ENCODE results near the gene RAP2B. TPM values are rescaled to one million over a fixed set of nuclear protein-coding genes. Genes with fewer than 3 reads are reported as not detected.
A peak's percentile ranks its signal among the peaks of the same experiment; 100 is the strongest.

RAP2B gene
- total and polyA plus RNA-seq, 7 experiments from 2014 or later = 10.6 to 30.3 (median 24.3) TPM

GRCh38 chr3:153129866-153130265, 32.2 kb upstream of the RAP2B start:
- Histone ChIP-seq H3K9me3 (ENCODE audit: control insufficient read depth in 2 of 3, low read length in 3 of 3) (no peaks in the 10 kb centered on the region), H3K4me3 (ENCODE audit: low read length) (no peak overlapping the region), H3K36me3 (ENCODE audit: control insufficient read depth in 2 of 3, insufficient read depth in 3 of 3, low read length in 3 of 3) (no peaks in the 10 kb centered on the region), H3K27me3 (ENCODE audit: control insufficient read depth in 2 of 2, insufficient read depth in 2 of 2, low read length in 2 of 2) (no peaks in the 10 kb centered on the region), H3K4me1 (ENCODE audit: control insufficient read depth in 2 of 2, insufficient read depth in 2 of 2, low read length in 2 of 2) (no peaks in the 10 kb centered on the region), H3K27ac (ENCODE audit: low read depth, low read length) (no peak overlapping the region)
- ChIA-PET CTCF (no interaction called here), POLR2A (no interaction called here)
- ATAC-seq (no peak), DNase-seq (no peak)
- intact Hi-C loops (cut with micrococcal nuclease) = no loop called here
- peaks cover 0 to 6% (median 0%) of the 10 kb centered on the region in 5 donors for H3K27me3 Mint-ChIP-seq
- H3K27ac Mint-ChIP-seq = no peak overlapping the region
- peaks cover 0 to 6% (median 5%) of the 10 kb centered on the region in 7 donors for H3K4me1 Mint-ChIP-seq
- H3K36me3 Mint-ChIP-seq = no peaks in the 10 kb centered on the region
- no peak overlapping the region for H3K4me3 Mint-ChIP-seq
- H3K9me3 Mint-ChIP-seq = peaks cover 0 to 8% (median 0%) of the 10 kb centered on the region in 11 donors

DNA sequence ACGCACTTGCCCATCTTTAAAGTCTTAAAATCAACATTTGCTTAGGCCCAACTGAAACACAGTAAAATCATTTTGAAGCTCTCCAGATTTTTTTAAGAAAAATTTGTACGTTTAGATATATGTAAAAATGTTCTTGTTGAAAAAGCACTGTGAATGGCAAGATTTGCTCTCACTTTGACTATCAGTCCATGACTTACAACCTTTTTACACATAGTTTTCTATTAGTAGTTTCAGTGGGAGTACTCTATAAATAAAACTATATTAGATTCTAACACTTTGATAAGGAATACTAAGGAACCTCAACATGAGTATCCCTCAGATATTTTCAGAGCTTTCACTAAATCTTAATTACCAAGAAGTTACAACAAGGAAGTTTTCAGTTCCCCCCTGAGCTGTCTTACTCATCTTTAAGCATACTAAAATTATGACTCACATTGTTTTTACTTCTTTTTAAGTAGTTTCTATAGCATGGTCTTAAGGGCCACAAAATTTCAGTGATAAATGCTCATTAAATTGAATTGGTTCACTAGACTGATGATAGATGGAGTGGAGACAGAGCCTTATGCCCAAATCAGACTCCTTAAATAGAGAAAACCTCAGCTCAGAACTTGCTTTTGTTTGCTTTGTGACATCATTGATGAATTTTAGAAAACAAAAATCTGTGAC, 31.6 kb upstream of the RAP2B start:
- peaks cover 0 to 3% (median 0%) of the 10 kb centered on the region in 11 donors for H3K9me3 Mint-ChIP-seq
- H3K4me3 ChIP-seq (ENCODE audit: low read length) = no peak overlapping the region
- H3K36me3 ChIP-seq (ENCODE audit: control insufficient read depth in 2 of 3, insufficient read depth in 3 of 3, low read length in 3 of 3) = no peaks in the 10 kb centered on the region
- peaks cover 0 to 8% (median 0%) of the 10 kb centered on the region in 5 donors for H3K27me3 Mint-ChIP-seq
- no peaks in the 10 kb centered on the region for H3K4me1 ChIP-seq (ENCODE audit: control insufficient read depth in 2 of 2, insufficient read depth in 2 of 2, low read length in 2 of 2)
- ChIA-PET CTCF (no interaction called here), POLR2A (interaction anchor here (1.1 kb wide), 1 partner anchor 20 kb away, joined by 3 read pairs; no protein-coding TSS in a partner anchor)
- H3K9me3 ChIP-seq (ENCODE audit: control insufficient read depth in 2 of 3, low read length in 3 of 3) = no peaks in the 10 kb centered on the region
- ATAC-seq (peak; percentile 67), DNase-seq (no peak)
- H3K27ac Mint-ChIP-seq = no peak overlapping the region
- no peak overlapping the region for H3K27ac ChIP-seq (ENCODE audit: low read depth, low read length)
- intact Hi-C loops (cut with micrococcal nuclease) = no loop called here
- no peak overlapping the region for H3K4me3 Mint-ChIP-seq
- H3K27me3 ChIP-seq (ENCODE audit: control insufficient read depth in 2 of 2, insufficient read depth in 2 of 2, low read length in 2 of 2) = no peaks in the 10 kb centered on the region
- peaks cover 0 to 7% (median 5%) of the 10 kb centered on the region in 7 donors for H3K4me1 Mint-ChIP-seq
- no peaks in the 10 kb centered on the region for H3K36me3 Mint-ChIP-seq

- Histone ChIP-seq H3K9me3 (ENCODE audit: control insufficient read depth in 2 of 3, low read length in 3 of 3) (no peaks in the 10 kb centered on the region), H3K36me3 (ENCODE audit: control insufficient read depth in 2 of 3, insufficient read depth in 3 of 3, low read length in 3 of 3) (no peaks in the 10 kb centered on the region), H3K4me3 (ENCODE audit: low read length) (no peak overlapping the region), H3K27ac (ENCODE audit: low read depth, low read length) (no peak overlapping the region), H3K4me1 (ENCODE audit: control insufficient read depth in 2 of 2, insufficient read depth in 2 of 2, low read length in 2 of 2) (peaks cover 0 to 3% of the 10 kb centered on the region in 2 donors), H3K27me3 (ENCODE audit: control insufficient read depth in 2 of 2, insufficient read depth in 2 of 2, low read length in 2 of 2) (no peaks in the 10 kb centered on the region)
- H3K27me3 Mint-ChIP-seq = peaks cover 0 to 9% (median 4%) of the 10 kb centered on the region in 5 donors
- intact Hi-C loops (cut with micrococcal nuclease) = loop anchor here in 1 of 2 donors (1.0 kb wide), 1 partner anchor 24 kb away; no protein-coding TSS in a partner anchor
- POLR2A ChIA-PET = no interaction called here
- H3K36me3 Mint-ChIP-seq = peaks cover 0 to 2% (median 0%) of the 10 kb centered on the region in 5 donors
- no peak overlapping the region for H3K27ac Mint-ChIP-seq
- DNase-seq = no peak
- ATAC-seq = no peak
- CTCF ChIA-PET = no interaction called here
- no peaks in the 10 kb centered on the region for H3K9me3 Mint-ChIP-seq
- peaks cover 0 to 23% (median 0%) of the 10 kb centered on the region in 7 donors for H3K4me1 Mint-ChIP-seq
- H3K4me3 Mint-ChIP-seq = no peak overlapping the region
These were observed 24.4 kb upstream of the RAP2B start for GRCh38 chr3:153137626-153138025.

- Histone ChIP-seq H3K4me1 (ENCODE audit: control insufficient read depth in 2 of 2, insufficient read depth in 2 of 2, low read length in 2 of 2) (peaks cover 0 to 3% of the 10 kb centered on the region in 2 donors), H3K36me3 (ENCODE audit: control insufficient read depth in 2 of 3, insufficient read depth in 3 of 3, low read length in 3 of 3) (no peaks in the 10 kb centered on the region), H3K27me3 (ENCODE audit: control insufficient read depth in 2 of 2, insufficient read depth in 2 of 2, low read length in 2 of 2) (no peaks in the 10 kb centered on the region), H3K9me3 (ENCODE audit: control insufficient read depth in 2 of 3, low read length in 3 of 3) (no peaks in the 10 kb centered on the region), H3K4me3 (ENCODE audit: low read length) (no peak overlapping the region), H3K27ac (ENCODE audit: low read depth, low read length) (no peak overlapping the region)
- H3K27me3 Mint-ChIP-seq = peaks cover 0 to 9% (median 4%) of the 10 kb centered on the region in 5 donors
- intact Hi-C loops (cut with micrococcal nuclease) = loop anchor here in 1 of 2 donors (1.0 kb wide), 1 partner anchor 23 kb away; no protein-coding TSS in a partner anchor
- ChIA-PET CTCF (no interaction called here), POLR2A (no interaction called here)
- H3K4me3 Mint-ChIP-seq = peak overlapping the region in 1 of 10 donors; percentile 23
- DNase-seq = peak in 1 of 9 donors; percentile 64
- peaks cover 0 to 23% (median 0%) of the 10 kb centered on the region in 7 donors for H3K4me1 Mint-ChIP-seq
- peaks cover 0 to 2% (median 0%) of the 10 kb centered on the region in 5 donors for H3K36me3 Mint-ChIP-seq
- ATAC-seq = peak; percentile 68
- no peaks in the 10 kb centered on the region for H3K9me3 Mint-ChIP-seq
- H3K27ac Mint-ChIP-seq = peak overlapping the region in 1 of 9 donors; percentile 76
These were observed 23.5 kb upstream of the RAP2B start for GRCh38 chr3:153138276-153139210.

DNA sequence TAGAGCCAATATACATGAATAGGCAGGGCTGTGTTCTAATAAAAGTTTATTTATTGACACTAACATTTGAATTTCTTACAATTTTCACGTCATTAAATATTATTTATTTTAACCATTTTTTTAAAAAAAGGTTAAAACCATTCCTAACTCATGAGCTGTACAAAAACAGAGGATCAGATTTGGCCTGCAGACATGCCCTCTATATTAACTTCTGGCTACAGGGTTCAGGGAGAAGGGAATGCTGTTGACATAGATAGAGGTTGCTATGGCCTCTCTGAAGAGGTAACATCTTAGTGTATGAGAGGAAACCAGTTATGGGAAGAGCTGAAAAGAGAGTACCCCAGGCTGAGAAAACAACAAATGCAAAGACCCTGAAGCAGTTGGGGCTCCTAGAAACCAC, 19.1 kb upstream of the RAP2B start:
- ATAC-seq (no peak), DNase-seq (no peak)
- Histone ChIP-seq H3K9me3 (ENCODE audit: control insufficient read depth in 2 of 3, low read length in 3 of 3) (no peaks in the 10 kb centered on the region), H3K36me3 (ENCODE audit: control insufficient read depth in 2 of 3, insufficient read depth in 3 of 3, low read length in 3 of 3) (no peaks in the 10 kb centered on the region), H3K27ac (ENCODE audit: low read depth, low read length) (no peak overlapping the region), H3K4me3 (ENCODE audit: low read length) (no peak overlapping the region), H3K4me1 (ENCODE audit: control insufficient read depth in 2 of 2, insufficient read depth in 2 of 2, low read length in 2 of 2) (peaks cover 0 to 3% of the 10 kb centered on the region in 2 donors), H3K27me3 (ENCODE audit: control insufficient read depth in 2 of 2, insufficient read depth in 2 of 2, low read length in 2 of 2) (no peaks in the 10 kb centered on the region)
- no peak overlapping the region for H3K27ac Mint-ChIP-seq
- H3K4me1 Mint-ChIP-seq = peaks cover 0 to 30% (median 4%) of the 10 kb centered on the region in 7 donors
- no peak overlapping the region for H3K4me3 Mint-ChIP-seq
- intact Hi-C loops (cut with micrococcal nuclease) = no loop called here
- ChIA-PET CTCF (no interaction called here), POLR2A (no interaction called here)
- peaks cover 0 to 5% (median 0%) of the 10 kb centered on the region in 5 donors for H3K27me3 Mint-ChIP-seq
- H3K9me3 Mint-ChIP-seq = peaks cover 0 to 2% (median 0%) of the 10 kb centered on the region in 11 donors
- peaks cover 0 to 2% (median 0%) of the 10 kb centered on the region in 5 donors for H3K36me3 Mint-ChIP-seq

DNA sequence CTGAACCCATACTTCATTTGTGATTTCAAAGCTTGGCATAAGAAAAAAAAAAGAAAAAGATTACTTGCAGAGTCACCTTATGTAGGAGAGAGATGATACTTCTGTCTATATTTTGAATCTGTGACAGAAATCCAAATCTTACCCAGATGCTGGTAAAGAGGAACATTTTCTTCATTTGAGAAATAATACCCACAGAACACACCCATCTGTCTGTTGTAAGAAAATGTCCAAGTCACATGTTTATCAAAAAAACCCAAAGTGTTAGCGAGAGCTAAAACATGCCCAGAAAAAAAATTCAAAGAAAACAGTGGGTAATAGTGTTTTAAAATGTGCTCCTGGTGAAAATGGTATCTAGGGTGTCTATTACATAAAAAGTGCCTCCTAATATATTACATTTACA, 18.0 kb upstream of the RAP2B start:
- DNase-seq (no peak), ATAC-seq (no peak)
- no peak overlapping the region for H3K4me3 ChIP-seq (ENCODE audit: low read length)
- Mint-ChIP-seq H3K27ac (no peak overlapping the region), H3K36me3 (peaks cover 0 to 6% (median 0%) of the 10 kb centered on the region in 5 donors), H3K4me3 (no peak overlapping the region), H3K27me3 (peaks cover 0 to 5% (median 0%) of the 10 kb centered on the region in 5 donors), H3K4me1 (peaks cover 0 to 20% (median 4%) of the 10 kb centered on the region in 7 donors), H3K9me3 (peaks cover 0 to 7% (median 0%) of the 10 kb centered on the region in 11 donors)
- peaks cover 0 to 3% of the 10 kb centered on the region in 2 donors for H3K4me1 ChIP-seq (ENCODE audit: control insufficient read depth in 2 of 2, insufficient read depth in 2 of 2, low read length in 2 of 2)
- CTCF ChIA-PET = no interaction called here
- no peaks in the 10 kb centered on the region for H3K9me3 ChIP-seq (ENCODE audit: control insufficient read depth in 2 of 3, low read length in 3 of 3)
- intact Hi-C loops (cut with micrococcal nuclease) = no loop called here
- no peak overlapping the region for H3K27ac ChIP-seq (ENCODE audit: low read depth, low read length)
- no peaks in the 10 kb centered on the region for H3K27me3 ChIP-seq (ENCODE audit: control insufficient read depth in 2 of 2, insufficient read depth in 2 of 2, low read length in 2 of 2)
- POLR2A ChIA-PET = no interaction called here
- H3K36me3 ChIP-seq (ENCODE audit: control insufficient read depth in 2 of 3, insufficient read depth in 3 of 3, low read length in 3 of 3) = no peaks in the 10 kb centered on the region

All from naive thymus-derived CD4-positive, alpha-beta T cell (primary cell).